OCI-LY3 (cell line): ENCODE results near the gene INAFM1.
"Not testable (repeated sequence)": the region's sequence is repeated elsewhere in the genome, so short reads cannot be mapped to it uniquely, and the experiment has no call there.

ENCODE experiments used
- H2AFZ ChIP-seq: fragments of 200-600, 300-600 bp; shearing (Covaris generic); 2 replicates; pipeline ENCODE4 v1.6.0; 2014; ENCODE audit warnings: antibody characterized with exemption, low read depth, low read length
- H3K27ac ChIP-seq: fragments of 200-600, 300-600 bp; sonication (generic); 2 replicates; pipeline ENCODE4 v1.5.1; 2014; ENCODE audit warnings: mild to moderate bottlenecking, low read length, moderate library complexity, mixed read lengths
- H3K27me3 ChIP-seq: fragments of 200-600, 300-600 bp; sonication (generic); 2 replicates; pipeline ENCODE4 v1.6.1; 2014; ENCODE audit warnings: low read depth, low read length, mixed read lengths
- H3K36me3 ChIP-seq: fragments of 200-600, 300-600 bp; sonication (generic); replicated peaks from 2 replicates; pipeline ENCODE3; 2014; ENCODE audit warnings: low read depth, low read length, mixed read lengths
- H3K4me1 ChIP-seq: fragments of 300-600, 200-600 bp; sonication (generic); 2 replicates; pipeline ENCODE4 v1.6.1; 2014; ENCODE audit warnings: low read length, mixed read lengths
- H3K4me2 ChIP-seq: fragments of 200-600, 300-600 bp; sonication (generic); 2 replicates; pipeline ENCODE4 v1.6.1; 2014; ENCODE audit warnings: low read length, mixed read lengths
- H3K4me3 ChIP-seq: fragments of 300-600, 200-600 bp; sonication (generic); 2 replicates; pipeline ENCODE4 v1.5.1; 2014; ENCODE audit warnings: antibody characterized with exemption, mild to moderate bottlenecking, low read length, moderate library complexity
- H3K79me2 ChIP-seq: fragments of 300-600, 200-600 bp; shearing (Covaris generic); 2 replicates; pipeline ENCODE4 v1.6.1; 2014; ENCODE audit warnings: mild to moderate bottlenecking, low read length, mixed read lengths
- H3K9ac ChIP-seq: fragments of 300-600, 200-600 bp; shearing (Covaris generic); 2 replicates; pipeline ENCODE4 v1.6.0; 2014; ENCODE audit warnings: mild to moderate bottlenecking, low read length, moderate library complexity
- H3K9me3 ChIP-seq: fragments of 200-600, 300-600 bp; shearing (Covaris generic); 2 replicates; pipeline ENCODE4 v1.6.1; 2014; ENCODE audit warnings: low read length, mixed read lengths; ENCODE audit not compliant: insufficient read depth
- H4K20me1 ChIP-seq: fragments of 200-600, 300-600 bp; sonication (generic); 2 replicates; pipeline ENCODE4 v1.6.1; 2016; ENCODE audit warnings: low read length, mixed read lengths; ENCODE audit not compliant: insufficient read depth
- CTCF ChIP-seq: fragments of 200-600, 300-600 bp; sonication (generic); IDR thresholded peaks from 2 replicates; pipeline ENCODE4 v1.5.1; 2014; ENCODE audit warnings: antibody characterized with exemption, low read length, low read depth
- EZH2phosphoT487 ChIP-seq: fragments of 200-600 bp; shearing (Covaris generic); IDR thresholded peaks from 2 replicates; pipeline ENCODE4 v1.6.1; 2018; ENCODE audit warnings: antibody characterized with exemption, mixed run types, low read depth

INAFM1 gene

GRCh38 chr19:47273313-47274070 is 1.2 kb upstream of the INAFM1 start:
- Histone ChIP-seq H2AFZ (peak overlapping the region; percentile 37; the same call in 1 of the 2 replicates), H3K9ac (peak overlapping the region; percentile 95), H3K36me3 (peaks cover 4% of the 10 kb centered on the region), H3K27ac (peak overlapping the region; percentile 89), H3K79me2 (no peaks in the 10 kb centered on the region), H3K4me1 (peaks cover 10% of the 10 kb centered on the region), H3K27me3 (no peaks in the 10 kb centered on the region), H3K9me3 (no peaks in the 10 kb centered on the region), H4K20me1 (peaks cover 8% of the 10 kb centered on the region; the same call in 1 of the 2 replicates), H3K4me3 (peak overlapping the region; percentile 88), H3K4me2 (peak overlapping the region; percentile 93)
- TF ChIP-seq CTCF (no peak), EZH2phosphoT487 (no peak)

GRCh38 chr19:47274891-47275761 is 441 bp downstream of the INAFM1 start:
- peak overlapping the region; percentile 72 for H3K4me2 ChIP-seq
- peaks cover 10% of the 10 kb centered on the region for H3K4me1 ChIP-seq
- no peaks in the 10 kb centered on the region for H3K27me3 ChIP-seq
- TF ChIP-seq EZH2phosphoT487 = no peak
- TF ChIP-seq CTCF = no peak
- peaks cover 8% of the 10 kb centered on the region; the same call in 1 of the 2 replicates for H4K20me1 ChIP-seq
- H3K4me3 ChIP-seq = peak overlapping the region; percentile 76
- H3K36me3 ChIP-seq = peaks cover 4% of the 10 kb centered on the region
- no peaks in the 10 kb centered on the region for H3K79me2 ChIP-seq
- H3K9ac ChIP-seq = no peak overlapping the region
- H3K27ac ChIP-seq = no peak overlapping the region
- no peaks in the 10 kb centered on the region for H3K9me3 ChIP-seq
- no peak overlapping the region for H2AFZ ChIP-seq

GRCh38 chr19:47275791-47276461 is 1.2 kb downstream of the INAFM1 start:
- H3K79me2 ChIP-seq = no peaks in the 10 kb centered on the region
- peaks cover 8% of the 10 kb centered on the region; the same call in 1 of the 2 replicates for H4K20me1 ChIP-seq
- no peaks in the 10 kb centered on the region for H3K9me3 ChIP-seq
- peaks cover 4% of the 10 kb centered on the region for H3K36me3 ChIP-seq
- H3K27me3 ChIP-seq = no peaks in the 10 kb centered on the region
- H3K4me2 ChIP-seq = no peak overlapping the region
- no peak overlapping the region for H3K9ac ChIP-seq
- no peak overlapping the region for H3K4me3 ChIP-seq
- H2AFZ ChIP-seq = no peak overlapping the region
- peaks cover 10% of the 10 kb centered on the region for H3K4me1 ChIP-seq
- no peak overlapping the region for H3K27ac ChIP-seq
- TF ChIP-seq CTCF = no peak
- TF ChIP-seq EZH2phosphoT487 = no peak

GRCh38 chr19:47276513-47276912 is 1.8 kb downstream of the INAFM1 start:
- H3K4me1 ChIP-seq, H4K20me1 ChIP-seq, H3K36me3 ChIP-seq, H3K9ac ChIP-seq, H3K79me2 ChIP-seq, H3K4me3 ChIP-seq, H3K9me3 ChIP-seq, H3K4me2 ChIP-seq, H3K27ac ChIP-seq, H2AFZ ChIP-seq, H3K27me3 ChIP-seq: not testable (repeated sequence)
